Skeletal muscle tissue (tissue), 4 donors: ENCODE results near the gene CAPN8. TPM values are rescaled to one million over a fixed set of nuclear protein-coding genes. Genes with fewer than 3 reads are reported as not detected.

Experiments used
- H3K27ac ChIP-seq: one replicate; pipeline ENCODE4 v1.7.0; 2013; ENCODE audit warnings: mild to moderate bottlenecking, low read depth, low read length, inconsistent platforms
- H3K27me3 ChIP-seq, 3 donors: one replicate each; pipeline ENCODE4 v1.7.0; 2013; ENCODE audit warnings: low read length in 3 of 3; ENCODE audit not compliant: control insufficient read depth in 3 of 3, insufficient read depth in 3 of 3
- H3K36me3 ChIP-seq, 3 donors: one replicate each; pipeline ENCODE4 v1.7.0; 2013; ENCODE audit warnings: low read length in 3 of 3; ENCODE audit not compliant: control insufficient read depth in 3 of 3, insufficient read depth in 3 of 3
- H3K4me1 ChIP-seq, 3 donors: one replicate each; pipeline ENCODE4 v1.7.0; 2013; ENCODE audit warnings: low read length in 3 of 3, mild to moderate bottlenecking in 3 of 3; ENCODE audit not compliant: control insufficient read depth in 3 of 3, insufficient read depth in 3 of 3
- H3K4me3 ChIP-seq, 3 donors: one replicate each; pipeline ENCODE4 v1.7.0; 2013; ENCODE audit warnings: low read length in 3 of 3
- H3K9ac ChIP-seq, 3 donors: one replicate each; pipeline ENCODE4 v1.7.0; 2013; ENCODE audit warnings: low read length in 3 of 3, mild to moderate bottlenecking in 3 of 3, moderate library complexity in 2 of 3, low read depth in 1 of 3
- H3K9me3 ChIP-seq, 3 donors: one replicate each; pipeline ENCODE4 v1.7.0; 2013; ENCODE audit warnings: low read length in 3 of 3; ENCODE audit not compliant: control insufficient read depth in 3 of 3
- total RNA-seq: library from RNA; depleted of rRNA; stranded (reverse); fragments of >200 nt; gene quantifications from one replicate; pipeline ENCODE4 v1.2.3, GENCODE V29; 2014
- donor health status: Osteomylitis.

The CAPN8 gene
- total RNA-seq, 1 donor from 2014 or later = 1.0 TPM

GRCh38 chr1:223556414-223557129 lies 108.9 kb downstream of the CAPN8 start:
- H3K36me3 ChIP-seq = no peaks in the 10 kb centered on the region
- H3K9me3 ChIP-seq = no peaks in the 10 kb centered on the region
- no peaks in the 10 kb centered on the region for H3K27me3 ChIP-seq
- no peak overlapping the region for H3K27ac ChIP-seq
- H3K4me3 ChIP-seq = no peak overlapping the region
- H3K9ac ChIP-seq = no peak overlapping the region
- no peaks in the 10 kb centered on the region for H3K4me1 ChIP-seq

- no peaks in the 10 kb centered on the region for H3K9me3 ChIP-seq
- no peak overlapping the region for H3K9ac ChIP-seq
- H3K27me3 ChIP-seq = no peaks in the 10 kb centered on the region
- H3K27ac ChIP-seq = no peak overlapping the region
- no peaks in the 10 kb centered on the region for H3K4me1 ChIP-seq
- no peaks in the 10 kb centered on the region for H3K36me3 ChIP-seq
- H3K4me3 ChIP-seq = no peak overlapping the region
Measured at GRCh38 chr1:223553957-223554356, 111.5 kb downstream of the CAPN8 start.

- no peak overlapping the region for H3K27ac ChIP-seq
- H3K36me3 ChIP-seq = no peaks in the 10 kb centered on the region
- H3K4me3 ChIP-seq = no peak overlapping the region
- H3K9ac ChIP-seq = no peak overlapping the region
- H3K9me3 ChIP-seq = peaks cover 0 to 2% (median 0%) of the 10 kb centered on the region in 3 donors
- H3K27me3 ChIP-seq = no peaks in the 10 kb centered on the region
- no peaks in the 10 kb centered on the region for H3K4me1 ChIP-seq
Measured at GRCh38 chr1:223551610-223552009, 113.9 kb downstream of the CAPN8 start.

- Histone ChIP-seq H3K36me3 (no peaks in the 10 kb centered on the region), H3K9me3 (peaks cover 0 to 2% (median 0%) of the 10 kb centered on the region in 3 donors), H3K27ac (no peak overlapping the region), H3K4me3 (no peak overlapping the region), H3K4me1 (no peaks in the 10 kb centered on the region), H3K27me3 (no peaks in the 10 kb centered on the region), H3K9ac (no peak overlapping the region)
Measured at GRCh38 chr1:223549740-223550139, 115.8 kb downstream of the CAPN8 start.

GRCh38 chr1:223547316-223548114 lies 118.0 kb downstream of the CAPN8 start:
- peaks cover 0 to 2% (median 0%) of the 10 kb centered on the region in 3 donors for H3K9me3 ChIP-seq
- no peaks in the 10 kb centered on the region for H3K36me3 ChIP-seq
- H3K4me3 ChIP-seq = no peak overlapping the region
- no peaks in the 10 kb centered on the region for H3K27me3 ChIP-seq
- no peak overlapping the region for H3K9ac ChIP-seq
- peaks cover 0 to 7% (median 0%) of the 10 kb centered on the region in 3 donors for H3K4me1 ChIP-seq
- H3K27ac ChIP-seq = no peak overlapping the region

- H3K27ac ChIP-seq = no peak overlapping the region
- peaks cover 0 to 2% (median 0%) of the 10 kb centered on the region in 3 donors for H3K9me3 ChIP-seq
- H3K27me3 ChIP-seq = no peaks in the 10 kb centered on the region
- H3K36me3 ChIP-seq = no peaks in the 10 kb centered on the region
- H3K4me3 ChIP-seq = no peak overlapping the region
- H3K9ac ChIP-seq = no peak overlapping the region
- peaks cover 0 to 7% (median 0%) of the 10 kb centered on the region in 3 donors for H3K4me1 ChIP-seq
Measured at GRCh38 chr1:223545343-223545742, 120.2 kb downstream of the CAPN8 start.

- Histone ChIP-seq H3K4me3 (no peak overlapping the region), H3K9ac (no peak overlapping the region), H3K27me3 (peaks cover 0 to 6% (median 4%) of the 10 kb centered on the region in 3 donors), H3K4me1 (peaks cover 0 to 7% (median 0%) of the 10 kb centered on the region in 3 donors), H3K27ac (no peak overlapping the region), H3K36me3 (no peaks in the 10 kb centered on the region), H3K9me3 (peaks cover 0 to 2% (median 0%) of the 10 kb centered on the region in 3 donors)
Measured at GRCh38 chr1:223543560-223543959, 121.9 kb downstream of the CAPN8 start.

GRCh38 chr1:223542831-223543230 lies 122.7 kb downstream of the CAPN8 start:
- Histone ChIP-seq H3K4me3 (no peak overlapping the region), H3K27ac (no peak overlapping the region), H3K36me3 (no peaks in the 10 kb centered on the region)

GRCh38 chr1:223540485-223541106 lies 124.9 kb downstream of the CAPN8 start:
- Histone ChIP-seq H3K27me3 (peaks cover 6 to 10% (median 6%) of the 10 kb centered on the region in 3 donors), H3K4me1 (peaks cover 0 to 7% (median 7%) of the 10 kb centered on the region in 3 donors), H3K9me3 (no peaks in the 10 kb centered on the region), H3K9ac (no peak overlapping the region), H3K36me3 (no peaks in the 10 kb centered on the region), H3K4me3 (no peak overlapping the region), H3K27ac (no peak overlapping the region)

More at GRCh38 chr1:223542831-223543230, 122.7 kb downstream of the CAPN8 start:
- Histone ChIP-seq H3K9ac (no peak overlapping the region), H3K4me1 (peaks cover 0 to 7% (median 0%) of the 10 kb centered on the region in 3 donors), H3K27me3 (peaks cover 4 to 6% (median 6%) of the 10 kb centered on the region in 3 donors), H3K9me3 (no peaks in the 10 kb centered on the region)
